Testis (tissue), 2 donors: ENCODE data around the gene ALDH1L1.
"Not testable (repeated sequence)": the region's sequence is repeated elsewhere in the genome, so short reads cannot be mapped to it uniquely, and the experiment has no call there.

ENCODE experiments used
- POLR2A ChIP-seq: fragments of 450-650 bp; IDR thresholded peaks from one replicate; pipeline ENCODE4 v1.6.1; 2017; ENCODE audit warnings: antibody characterized with exemption, mild to moderate bottlenecking, moderate library complexity
- TF ChIP-seq, protein P1 (sequence below), 3 experiments: fragments of 450-650 bp in 2 of 3; fragments of 200-600 bp in 1 of 3; sonication (generic) in 1 of 3; IDR thresholded peaks; one replicate each; pipeline ENCODE4 v1.5.1; 2016 to 2019; ENCODE audit warnings: antibody characterized with exemption in 3 of 3, mild to moderate bottlenecking in 2 of 3, moderate library complexity in 1 of 3

DNA sequence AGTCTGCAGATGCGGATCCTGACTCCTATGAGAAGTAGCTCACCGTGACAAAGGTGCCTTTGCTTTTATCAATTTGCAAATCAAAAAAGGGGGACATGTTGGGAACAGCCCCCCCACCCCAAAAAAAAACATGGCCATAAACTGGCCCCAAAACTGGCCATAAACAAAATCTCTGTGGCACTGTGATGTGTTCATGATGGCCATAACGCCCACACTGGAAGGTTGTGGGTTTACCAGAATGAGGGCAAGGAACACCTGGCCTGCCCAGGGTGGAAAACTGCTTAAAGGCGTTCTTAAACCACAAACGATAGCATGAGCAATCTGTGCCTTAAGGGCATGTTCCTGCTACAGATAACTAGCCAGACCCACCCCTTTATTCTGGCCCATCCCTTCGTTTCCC, 84.1 kb downstream of the ALDH1L1 start:
- TF ChIP-seq, protein P1, sequence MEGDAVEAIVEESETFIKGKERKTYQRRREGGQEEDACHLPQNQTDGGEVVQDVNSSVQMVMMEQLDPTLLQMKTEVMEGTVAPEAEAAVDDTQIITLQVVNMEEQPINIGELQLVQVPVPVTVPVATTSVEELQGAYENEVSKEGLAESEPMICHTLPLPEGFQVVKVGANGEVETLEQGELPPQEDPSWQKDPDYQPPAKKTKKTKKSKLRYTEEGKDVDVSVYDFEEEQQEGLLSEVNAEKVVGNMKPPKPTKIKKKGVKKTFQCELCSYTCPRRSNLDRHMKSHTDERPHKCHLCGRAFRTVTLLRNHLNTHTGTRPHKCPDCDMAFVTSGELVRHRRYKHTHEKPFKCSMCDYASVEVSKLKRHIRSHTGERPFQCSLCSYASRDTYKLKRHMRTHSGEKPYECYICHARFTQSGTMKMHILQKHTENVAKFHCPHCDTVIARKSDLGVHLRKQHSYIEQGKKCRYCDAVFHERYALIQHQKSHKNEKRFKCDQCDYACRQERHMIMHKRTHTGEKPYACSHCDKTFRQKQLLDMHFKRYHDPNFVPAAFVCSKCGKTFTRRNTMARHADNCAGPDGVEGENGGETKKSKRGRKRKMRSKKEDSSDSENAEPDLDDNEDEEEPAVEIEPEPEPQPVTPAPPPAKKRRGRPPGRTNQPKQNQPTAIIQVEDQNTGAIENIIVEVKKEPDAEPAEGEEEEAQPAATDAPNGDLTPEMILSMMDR (IDR thresholded peaks at IDR 0.05) = not testable (repeated sequence)
- not testable (repeated sequence) for TF ChIP-seq POLR2A
